Astrocyte (in vitro differentiated cells and primary cell): ENCODE measurements around the gene TNK1. TPM values are rescaled to one million over a fixed set of nuclear protein-coding genes. Genes with fewer than 3 reads are reported as not detected.
"Not testable (repeated sequence)": the region's sequence is repeated elsewhere in the genome, so short reads cannot be mapped to it uniquely, and the experiment has no call there.

Source experiments
- DNase-seq: peaks from one replicate; pipeline ENCODE4 v3.0.0-alpha.2; 2010; ENCODE audit warnings: low read depth
- FAIRE-seq: peaks from 2 replicates; lab custom pipeline; 2011; peaks lifted over from hg19 to GRCh38; lab: Jason Lieb, UNC
- H2AFZ ChIP-seq: 2 replicates; pipeline ENCODE4 v1.6.0; 2012; ENCODE audit warnings: low read depth, low read length, inconsistent platforms
- H3K27ac ChIP-seq: 2 replicates; pipeline ENCODE4 v1.5.1; 2011; ENCODE audit warnings: low read depth, low read length, inconsistent platforms
- H3K27me3 ChIP-seq: 2 replicates; pipeline ENCODE4 v1.6.0; 2011; ENCODE audit warnings: low read length, inconsistent platforms; ENCODE audit not compliant: insufficient read depth
- H3K36me3 ChIP-seq: 2 replicates; pipeline ENCODE4 v1.5.1; 2011; ENCODE audit warnings: low read length, inconsistent platforms; ENCODE audit not compliant: insufficient read depth
- H3K4me1 ChIP-seq: 2 replicates; pipeline ENCODE4 v1.5.1; 2011; ENCODE audit warnings: low read length, inconsistent platforms; ENCODE audit not compliant: insufficient read depth
- H3K4me2 ChIP-seq: 2 replicates; pipeline ENCODE4 v1.6.0; 2012; ENCODE audit warnings: low read length, inconsistent platforms
- H3K4me3 ChIP-seq: 2 replicates; pipeline ENCODE4 v1.5.1; 2011; ENCODE audit warnings: low read depth, mild to moderate bottlenecking, low read length, inconsistent platforms; ENCODE audit not compliant: insufficient read depth
- H3K79me2 ChIP-seq: 2 replicates; pipeline ENCODE4 v1.6.0; 2012; ENCODE audit warnings: mild to moderate bottlenecking, low read length, inconsistent platforms; ENCODE audit not compliant: insufficient read depth
- H3K9ac ChIP-seq: 2 replicates; pipeline ENCODE4 v1.6.0; 2012; ENCODE audit warnings: mild to moderate bottlenecking, low read length, inconsistent platforms
- H3K9me3 ChIP-seq: 2 replicates; pipeline ENCODE4 v1.5.1; 2012; ENCODE audit warnings: low read depth, mild to moderate bottlenecking, low read length, inconsistent platforms; ENCODE audit not compliant: insufficient read depth
- H4K20me1 ChIP-seq: 2 replicates; pipeline ENCODE4 v1.6.0; 2012; ENCODE audit warnings: low read length, inconsistent platforms; ENCODE audit not compliant: insufficient read depth
- H3K27ac Mint-ChIP-seq: one replicate; pipeline ENCODE4 v1.8.0; 2021; ENCODE audit warnings: mild to moderate bottlenecking, mixed read lengths; ENCODE audit not compliant: unreplicated experiment
- H3K27me3 Mint-ChIP-seq: one replicate; pipeline ENCODE4 v1.8.0; 2021; ENCODE audit warnings: low read depth, mixed read lengths; ENCODE audit not compliant: unreplicated experiment
- H3K36me3 Mint-ChIP-seq: one replicate; pipeline ENCODE4 v1.8.0; 2021; ENCODE audit warnings: low read depth, mixed read lengths; ENCODE audit not compliant: unreplicated experiment
- H3K4me1 Mint-ChIP-seq: one replicate; pipeline ENCODE4 v1.8.0; 2021; ENCODE audit warnings: low read depth, mixed read lengths; ENCODE audit not compliant: unreplicated experiment
- H3K4me3 Mint-ChIP-seq: one replicate; pipeline ENCODE4 v1.8.0; 2021; ENCODE audit warnings: mild to moderate bottlenecking, moderate library complexity, mixed read lengths; ENCODE audit not compliant: unreplicated experiment
- H3K9me3 Mint-ChIP-seq: one replicate; pipeline ENCODE4 v1.8.0; 2021; ENCODE audit warnings: mild to moderate bottlenecking, mixed read lengths; ENCODE audit not compliant: unreplicated experiment
- EZH2 ChIP-seq: IDR thresholded peaks from 2 replicates; pipeline ENCODE4 v1.6.1; 2012; ENCODE audit warnings: mild to moderate bottlenecking, low read length, inconsistent platforms; ENCODE audit not compliant: insufficient read depth
- total RNA-seq: library from RNA; stranded (reverse); gene quantifications from 2 replicates; pipeline ENCODE4 v1.2.1, GENCODE V29; 2021
- TF ChIP-seq, protein P1 (sequence below): IDR thresholded peaks from 2 replicates; pipeline ENCODE4 v1.5.1; 2011; ENCODE audit warnings: low read depth, mild to moderate bottlenecking, inconsistent platforms, low read length, moderate library complexity; ENCODE audit not compliant: insufficient read depth

TNK1 gene
- total RNA-seq, 1 donor from 2014 or later, result 1.6 TPM

DNA sequence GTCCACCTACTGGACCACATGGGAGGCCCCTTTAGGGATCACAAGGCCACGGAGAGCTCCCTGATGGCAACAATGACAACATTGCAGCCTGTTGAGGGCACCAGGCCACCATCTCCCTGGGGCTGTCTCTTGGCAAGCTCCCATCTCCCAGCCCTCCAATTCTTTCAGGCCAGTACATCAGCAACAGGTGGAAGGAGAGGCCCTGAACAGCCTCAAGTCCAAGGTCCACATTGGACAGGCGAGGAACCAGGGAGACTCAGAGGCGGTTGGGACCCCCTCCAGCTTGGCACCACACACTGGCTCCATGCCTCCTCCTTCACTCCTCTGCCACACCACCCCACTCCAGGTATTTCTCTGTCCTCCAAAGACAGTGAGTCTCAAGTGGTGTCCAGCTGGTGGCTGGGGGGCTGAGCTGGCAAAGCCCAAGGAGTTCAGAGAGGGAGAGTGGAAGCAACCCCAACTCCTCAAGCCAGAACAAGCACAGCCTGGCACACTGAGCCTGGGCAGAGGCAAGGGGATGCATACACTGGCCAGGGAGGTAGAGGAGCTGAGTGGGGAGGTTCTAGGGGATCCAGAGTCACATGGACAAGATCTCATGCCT lies 45.9 kb upstream of the TNK1 start:
- Mint-ChIP-seq H3K9me3 (no peaks in the 10 kb centered on the region), H3K36me3 (no peaks in the 10 kb centered on the region), H3K4me3 (no peak overlapping the region), H3K4me1 (peaks cover 1% of the 10 kb centered on the region), H3K27me3 (no peaks in the 10 kb centered on the region), H3K27ac (no peak overlapping the region)
- H3K27ac ChIP-seq, result no peak overlapping the region
- no peaks in the 10 kb centered on the region for H4K20me1 ChIP-seq
- FAIRE-seq (no peak), DNase-seq (no peak)
- no peak for TF ChIP-seq EZH2
- TF ChIP-seq, protein P1, sequence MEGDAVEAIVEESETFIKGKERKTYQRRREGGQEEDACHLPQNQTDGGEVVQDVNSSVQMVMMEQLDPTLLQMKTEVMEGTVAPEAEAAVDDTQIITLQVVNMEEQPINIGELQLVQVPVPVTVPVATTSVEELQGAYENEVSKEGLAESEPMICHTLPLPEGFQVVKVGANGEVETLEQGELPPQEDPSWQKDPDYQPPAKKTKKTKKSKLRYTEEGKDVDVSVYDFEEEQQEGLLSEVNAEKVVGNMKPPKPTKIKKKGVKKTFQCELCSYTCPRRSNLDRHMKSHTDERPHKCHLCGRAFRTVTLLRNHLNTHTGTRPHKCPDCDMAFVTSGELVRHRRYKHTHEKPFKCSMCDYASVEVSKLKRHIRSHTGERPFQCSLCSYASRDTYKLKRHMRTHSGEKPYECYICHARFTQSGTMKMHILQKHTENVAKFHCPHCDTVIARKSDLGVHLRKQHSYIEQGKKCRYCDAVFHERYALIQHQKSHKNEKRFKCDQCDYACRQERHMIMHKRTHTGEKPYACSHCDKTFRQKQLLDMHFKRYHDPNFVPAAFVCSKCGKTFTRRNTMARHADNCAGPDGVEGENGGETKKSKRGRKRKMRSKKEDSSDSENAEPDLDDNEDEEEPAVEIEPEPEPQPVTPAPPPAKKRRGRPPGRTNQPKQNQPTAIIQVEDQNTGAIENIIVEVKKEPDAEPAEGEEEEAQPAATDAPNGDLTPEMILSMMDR, result no peak
- H3K9ac ChIP-seq, result no peak overlapping the region
- H3K4me3 ChIP-seq, result no peak overlapping the region
- H3K9me3 ChIP-seq, result no peaks in the 10 kb centered on the region
- H3K4me1 ChIP-seq, result no peaks in the 10 kb centered on the region
- H3K27me3 ChIP-seq, result no peaks in the 10 kb centered on the region
- H3K4me2 ChIP-seq, result no peak overlapping the region
- no peak overlapping the region for H2AFZ ChIP-seq
- H3K36me3 ChIP-seq, result no peaks in the 10 kb centered on the region
- no peaks in the 10 kb centered on the region for H3K79me2 ChIP-seq

DNA sequence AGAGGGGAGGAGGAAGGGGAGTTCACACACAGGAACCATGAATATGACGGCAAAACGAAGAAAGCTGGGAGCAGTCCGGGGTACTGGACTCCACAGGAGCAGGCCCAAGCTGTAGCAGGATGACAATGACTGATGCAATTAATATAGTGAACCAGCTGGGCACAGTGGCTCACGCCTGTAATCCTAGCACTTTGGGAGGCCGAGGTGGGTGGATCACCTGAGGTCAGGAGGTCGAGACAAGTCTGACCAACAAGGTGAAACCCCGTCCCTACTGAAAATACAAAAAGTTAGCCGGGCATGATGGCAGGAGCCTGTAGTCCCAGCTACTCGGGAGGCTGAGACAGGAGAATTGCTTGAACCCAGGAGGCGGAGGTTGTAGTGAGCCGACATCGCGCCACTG lies 45.1 kb upstream of the TNK1 start:
- H3K4me3 ChIP-seq, H3K4me1 Mint-ChIP-seq, H3K36me3 Mint-ChIP-seq, DNase-seq, H3K36me3 ChIP-seq, H3K27me3 Mint-ChIP-seq, H3K4me1 ChIP-seq, H3K9me3 ChIP-seq, H3K27me3 ChIP-seq, H3K9me3 Mint-ChIP-seq, H3K27ac ChIP-seq, FAIRE-seq, H3K4me3 Mint-ChIP-seq, H3K9ac ChIP-seq, H4K20me1 ChIP-seq, H2AFZ ChIP-seq, H3K79me2 ChIP-seq, H3K4me2 ChIP-seq, H3K27ac Mint-ChIP-seq: not testable (repeated sequence)

GRCh38 chr17:7336240-7337175 lies 44.4 kb upstream of the TNK1 start, which contains the start of gene ACAP1:
Gene ACAP1, plus strand, starts transcription at chr17:7336529. Its CDS starts 206 bp downstream, at chr17:7336735.
- Histone ChIP-seq H3K4me3 (no peak within 1 kb of the TSS), H3K9ac (no peak within 1 kb of the TSS), H4K20me1 (no peaks in the 10 kb centered on the region), H3K79me2 (no peaks in the 10 kb centered on the region), H3K27me3 (no peaks in the 10 kb centered on the region), H3K9me3 (no peaks in the 10 kb centered on the region), H3K36me3 (no peaks in the 10 kb centered on the region), H2AFZ (no peak within 1 kb of the TSS), H3K4me1 (no peaks in the 10 kb centered on the region), H3K27ac (no peak within 1 kb of the TSS), H3K4me2 (no peak within 1 kb of the TSS)
- Mint-ChIP-seq H3K27ac (no peak within 1 kb of the TSS), H3K9me3 (no peaks in the 10 kb centered on the region), H3K27me3 (peaks cover 2% of the 10 kb centered on the region), H3K4me1 (peaks cover 1% of the 10 kb centered on the region), H3K4me3 (no peak within 1 kb of the TSS), H3K36me3 (no peaks in the 10 kb centered on the region)
- FAIRE-seq (no peak), DNase-seq (no peak)
- TF ChIP-seq, protein P1, result no peak
- no peak for TF ChIP-seq EZH2

GRCh38 chr17:7337600-7337999 lies 43.3 kb upstream of the TNK1 start:
- H3K9me3 Mint-ChIP-seq, H3K27me3 ChIP-seq, H3K36me3 ChIP-seq, H3K4me3 ChIP-seq, H3K4me2 ChIP-seq, H3K27ac ChIP-seq, H2AFZ ChIP-seq, DNase-seq, FAIRE-seq, H3K36me3 Mint-ChIP-seq, H3K9me3 ChIP-seq, H3K9ac ChIP-seq, H3K79me2 ChIP-seq, H3K4me1 ChIP-seq, H3K4me3 Mint-ChIP-seq, H3K27me3 Mint-ChIP-seq, H4K20me1 ChIP-seq, H3K4me1 Mint-ChIP-seq, H3K27ac Mint-ChIP-seq: not testable (repeated sequence)
